ENCODE data around the gene MARCHF10.
A peak's percentile ranks its signal among the peaks of the same experiment; 100 is the strongest.
"Not testable (repeated sequence)": the region's sequence is repeated elsewhere in the genome, so short reads cannot be mapped to it uniquely, and the experiment has no call there.

MARCHF10 gene

DNA sequence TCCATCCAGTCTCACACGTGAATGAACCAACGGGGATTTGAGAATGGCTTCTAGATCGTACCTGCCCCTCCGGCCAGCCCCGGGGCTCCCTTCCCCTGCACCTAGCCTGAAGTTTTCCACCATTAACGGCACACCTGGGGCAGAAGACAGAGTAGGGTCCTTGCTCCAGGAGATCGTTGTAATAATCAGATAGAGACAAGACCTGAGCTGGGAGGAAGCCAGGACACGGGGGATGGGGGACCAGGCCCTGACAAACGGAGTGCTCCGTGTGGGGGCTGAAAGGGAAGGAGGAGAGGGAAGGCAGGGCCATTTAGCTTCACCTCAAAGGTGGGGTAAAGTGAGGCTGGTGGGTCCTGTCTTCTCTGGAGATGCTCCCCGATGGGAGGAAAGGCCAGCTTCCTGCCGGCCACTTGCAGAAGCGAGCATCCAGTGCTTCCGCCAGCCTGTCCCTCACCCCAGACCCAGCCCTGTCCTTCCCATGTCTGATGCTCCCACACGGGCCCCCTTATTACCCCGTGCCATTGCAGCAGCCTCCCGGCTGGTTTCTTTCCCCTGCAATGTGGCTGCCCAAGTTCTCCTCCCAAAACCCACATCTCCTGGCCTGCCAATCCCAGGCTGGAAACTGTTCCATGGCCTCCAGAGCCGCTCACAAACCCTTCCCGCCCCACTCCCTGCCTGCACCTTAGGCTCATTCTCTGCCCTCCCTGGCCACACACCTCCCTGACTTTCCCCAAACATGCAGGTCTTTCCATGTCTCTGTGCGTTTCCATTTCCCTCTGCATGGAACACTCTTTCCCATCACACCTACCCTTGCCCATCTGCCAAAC is 101.3 kb downstream of the MARCHF10 start:
- no peak for DNase-seq (ENCODE audit: low read depth, low spot score)
- H3K4me3 ChIP-seq (ENCODE audit: low read length), result no peak overlapping the region

- H3K4me3 ChIP-seq (ENCODE audit: low read length), result no peak overlapping the region
- DNase-seq (ENCODE audit: low read depth, low spot score), result no peak
Measured at GRCh38 chr17:62705778-62706597, 102.1 kb downstream of the MARCHF10 start.

- DNase-seq (ENCODE audit: low read depth, low spot score), result no peak
- no peak overlapping the region for H3K4me3 ChIP-seq (ENCODE audit: low read length)
Measured at GRCh38 chr17:62705156-62705777, 102.8 kb downstream of the MARCHF10 start.

DNA sequence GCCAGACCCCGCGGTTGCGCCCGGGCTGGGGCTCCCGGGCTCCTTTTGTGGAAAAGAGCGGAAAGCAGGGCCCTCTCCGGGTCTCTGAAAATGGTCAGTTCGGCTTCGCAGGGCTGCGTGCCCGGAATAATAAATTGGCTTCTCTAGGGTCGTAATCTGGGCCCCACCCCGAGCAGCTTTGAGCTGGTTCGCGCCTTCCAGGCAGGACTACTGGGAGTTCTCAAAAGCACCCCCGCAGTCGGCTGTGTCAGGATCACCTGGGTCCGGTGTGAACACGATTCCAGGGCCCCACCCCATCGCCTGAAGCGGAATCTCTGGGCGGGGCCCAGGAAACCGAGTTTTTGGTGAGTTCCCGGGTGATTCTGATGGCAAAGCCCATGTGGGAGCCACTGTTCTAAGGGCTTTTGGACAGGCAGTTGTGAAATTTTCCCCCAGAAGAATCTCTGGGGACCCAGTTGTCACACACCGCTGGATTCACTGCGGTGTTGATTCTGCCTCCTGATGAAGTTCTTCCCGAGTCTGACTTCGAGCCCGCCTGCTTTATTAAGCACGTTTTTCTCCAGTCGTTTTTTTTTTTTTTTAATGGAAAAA is 103.6 kb downstream of the MARCHF10 start:
- peak overlapping the region; percentile 16; the same call in 1 of the 2 replicates for H3K4me3 ChIP-seq (ENCODE audit: low read length)
- DNase-seq (ENCODE audit: low read depth, low spot score), result no peak

DNA sequence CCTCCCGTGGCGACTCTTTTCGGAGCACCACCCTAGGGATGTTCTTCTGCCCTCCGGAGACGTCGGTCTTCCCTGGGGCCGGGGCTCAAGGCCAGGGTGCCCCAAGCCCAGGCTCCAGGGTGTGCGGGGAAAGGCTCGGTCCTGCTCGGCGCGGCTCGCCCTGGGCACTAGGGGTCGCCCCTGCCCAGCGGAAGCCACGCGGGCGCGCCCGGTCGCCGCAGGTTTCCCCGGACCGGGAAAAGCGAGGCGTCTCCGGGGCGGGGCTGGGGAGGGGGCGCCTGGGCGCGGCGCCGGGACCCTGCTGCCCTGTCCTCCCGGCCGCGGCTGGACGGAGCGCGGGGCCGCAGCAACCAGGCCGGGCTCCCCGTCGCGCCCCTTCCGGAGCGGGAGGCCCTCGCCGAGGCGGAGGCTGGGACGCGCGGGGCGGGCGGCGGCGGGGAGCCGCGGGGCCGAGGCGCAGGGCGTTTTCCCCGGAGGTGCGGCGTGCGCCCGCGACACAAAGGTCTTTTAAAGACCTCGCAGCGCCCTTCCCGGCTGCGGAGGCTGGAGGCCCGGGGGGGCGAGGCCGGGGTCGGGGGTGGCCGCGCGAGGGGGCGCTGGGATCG is 104.2 kb downstream of the MARCHF10 start:
- H3K4me3 ChIP-seq (ENCODE audit: low read length), result peak overlapping the region; percentile 28

DNA sequence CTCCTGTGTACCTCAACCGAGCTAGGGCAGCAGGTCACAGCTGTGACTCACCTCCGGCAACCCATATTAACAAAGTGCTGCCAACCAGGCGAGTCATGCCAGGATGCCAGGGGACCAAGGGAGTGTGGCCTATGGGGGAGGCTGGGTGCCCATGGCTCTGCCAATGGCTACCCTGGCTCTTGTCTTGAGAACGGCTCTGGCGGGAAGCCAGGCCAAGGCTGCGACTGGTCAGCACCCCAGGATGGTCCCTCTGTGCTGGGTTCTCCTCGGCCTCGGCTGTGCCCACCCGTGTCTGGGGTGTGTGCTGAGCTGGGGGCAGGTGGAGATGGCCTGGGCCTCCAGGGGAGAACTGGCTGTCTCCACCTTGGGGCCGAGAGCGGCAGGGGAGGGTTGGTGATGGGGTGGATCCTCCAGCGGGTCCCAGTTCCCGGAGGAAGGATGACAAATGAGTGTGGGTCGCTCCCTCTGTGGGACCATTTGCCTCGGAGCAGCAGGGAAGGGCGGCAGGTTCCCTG is 104.8 kb downstream of the MARCHF10 start:
- DNase-seq (ENCODE audit: low read depth, low spot score), result no peak
- peak overlapping the region; percentile 28 for H3K4me3 ChIP-seq (ENCODE audit: low read length)

More for the DNA sequence above, 104.2 kb downstream of the MARCHF10 start:
- DNase-seq (ENCODE audit: low read depth, low spot score), result no peak

- no peak for DNase-seq (ENCODE audit: low read depth, low spot score)
- H3K4me3 ChIP-seq (ENCODE audit: low read length), result no peak overlapping the region
Measured at GRCh38 chr17:62702746-62703260, 105.3 kb downstream of the MARCHF10 start.

DNA sequence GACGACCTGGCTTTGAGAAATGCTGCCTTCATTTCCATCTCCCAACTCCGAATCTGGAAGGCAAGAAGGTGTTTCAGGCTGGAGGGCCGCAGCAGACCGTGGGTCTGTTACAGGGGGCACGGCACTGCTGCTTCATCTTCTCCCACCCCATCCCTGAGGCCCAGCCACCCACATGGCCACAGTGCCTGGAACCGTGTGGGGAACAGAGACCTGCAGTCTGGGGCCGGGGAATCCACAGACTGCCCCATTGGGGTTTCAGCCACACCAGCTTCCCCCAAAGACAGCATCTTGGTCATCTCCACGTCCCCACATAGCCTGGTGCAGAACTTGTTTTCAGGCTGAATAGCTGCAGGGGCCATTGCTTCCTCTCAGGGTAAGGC is 106.4 kb downstream of the MARCHF10 start:
- no peak overlapping the region for H3K4me3 ChIP-seq (ENCODE audit: low read length)
- no peak for DNase-seq (ENCODE audit: low read depth, low spot score)

- DNase-seq (ENCODE audit: low read depth, low spot score), result no peak
- H3K4me3 ChIP-seq (ENCODE audit: low read length), result no peak overlapping the region
Measured at GRCh38 chr17:62700964-62701705, 107.0 kb downstream of the MARCHF10 start.

DNA sequence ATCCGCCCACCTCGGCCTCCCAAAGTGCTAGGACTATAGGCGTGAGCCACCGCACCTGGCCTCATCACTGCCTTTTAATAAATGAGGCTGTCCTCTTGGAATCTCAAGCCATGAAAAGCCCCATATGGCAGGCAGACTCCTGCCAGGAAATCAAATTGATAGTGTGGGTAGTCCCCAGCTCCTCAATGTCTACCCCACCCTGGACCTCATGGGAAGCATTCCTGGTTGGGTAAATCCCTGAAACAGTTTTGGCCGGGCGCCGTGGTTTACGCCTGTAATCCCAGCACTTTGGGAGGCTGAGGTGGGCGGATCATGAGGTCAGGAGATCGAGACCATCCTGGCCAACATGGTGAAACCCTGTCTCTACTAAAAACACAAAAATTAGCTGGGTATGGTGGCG is 109.7 kb downstream of the MARCHF10 start:
- not testable (repeated sequence) for DNase-seq (ENCODE audit: low read depth, low spot score); H3K4me3 ChIP-seq (ENCODE audit: low read length)

- no peak overlapping the region for H3K4me3 ChIP-seq (ENCODE audit: low read length)
- no peak for DNase-seq (ENCODE audit: low read depth, low spot score)
Measured at GRCh38 chr17:62696726-62697490, 111.2 kb downstream of the MARCHF10 start.

GRCh38 chr17:62696256-62696655 is 111.9 kb downstream of the MARCHF10 start:
- H3K4me3 ChIP-seq (ENCODE audit: low read length), result no peak overlapping the region

DNA sequence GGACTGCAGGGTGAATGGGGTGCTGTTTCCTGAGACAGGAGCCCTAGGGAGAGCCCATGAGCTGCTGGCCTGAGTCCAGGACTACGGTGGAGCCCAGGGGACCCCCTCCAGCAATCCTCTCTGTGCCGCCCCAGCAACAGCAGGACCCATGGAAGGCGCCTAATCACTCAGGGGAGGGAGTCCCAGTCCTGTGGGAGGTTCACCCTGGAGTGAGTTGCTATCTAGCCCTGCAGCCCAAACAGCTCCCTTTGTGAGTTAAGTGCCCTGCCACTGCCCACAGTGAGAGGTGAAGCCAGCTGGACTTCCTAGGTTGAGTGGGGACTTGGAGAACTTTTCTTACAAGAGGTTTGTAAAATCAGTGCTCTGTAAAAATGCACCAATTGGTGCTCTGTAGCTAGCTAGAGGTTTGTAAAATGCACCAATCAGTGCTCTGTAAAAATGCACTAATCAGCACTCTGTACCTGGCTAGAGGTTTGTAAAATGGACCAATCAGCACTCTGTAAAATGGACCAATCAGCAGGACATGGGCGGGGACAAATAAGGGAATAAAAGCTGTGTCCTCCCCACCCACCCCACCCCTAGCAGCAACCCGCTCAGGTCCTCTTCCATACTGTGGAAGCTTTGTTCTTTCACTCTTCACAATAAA is 112.9 kb downstream of the MARCHF10 start:
- not testable (repeated sequence) for H3K4me3 ChIP-seq (ENCODE audit: low read length); DNase-seq (ENCODE audit: low read depth, low spot score)

More at GRCh38 chr17:62696256-62696655, 111.9 kb downstream of the MARCHF10 start:
- no peak for DNase-seq (ENCODE audit: low read depth, low spot score)

- DNase-seq (ENCODE audit: low read depth, low spot score), result no peak
Measured at GRCh38 chr17:62693616-62694409, 114.3 kb downstream of the MARCHF10 start.

GRCh38 chr17:62692721-62693431 is 115.2 kb downstream of the MARCHF10 start:
- no peak overlapping the region for H3K4me3 ChIP-seq (ENCODE audit: low read length)
- DNase-seq (ENCODE audit: low read depth, low spot score), result no peak

More at GRCh38 chr17:62693616-62694409, 114.3 kb downstream of the MARCHF10 start:
- H3K4me3 ChIP-seq (ENCODE audit: low read length), result no peak overlapping the region

Measured in Jurkat, Clone E6-1 (cell line).